Activated naive CD4-positive, alpha-beta T cell treated with anti-CD3 and anti-CD28 coated beads for 36 hours (primary cell): ENCODE data around the gene GPR55. TPM values are rescaled to one million over a fixed set of nuclear protein-coding genes. Genes with fewer than 3 reads are reported as not detected.

ENCODE experiments used
- CTCF ChIA-PET: fragments of 350-600 bp; sonication (Branson Sonifier 250); formaldehyde crosslinking; loops from one replicate; lab custom pipeline; 2021; ENCODE audit warnings: antibody characterized with exemption; lab: Charles Lee
- DNase-seq: peaks from one replicate; pipeline ENCODE4 v3.0.0-alpha.2; 2020
- H3K27ac Mint-ChIP-seq: one replicate; pipeline ENCODE4 v1.8.0; 2021; ENCODE audit warnings: mild to moderate bottlenecking, mixed read lengths
- H3K27me3 Mint-ChIP-seq: one replicate; pipeline ENCODE4 v1.8.0; 2021; ENCODE audit warnings: low read depth, mixed read lengths
- H3K36me3 Mint-ChIP-seq: one replicate; pipeline ENCODE4 v1.8.0; 2021; ENCODE audit warnings: low read depth, mixed read lengths
- H3K4me1 Mint-ChIP-seq: one replicate; pipeline ENCODE4 v1.8.0; 2021; ENCODE audit warnings: low read depth, mixed read lengths
- H3K4me3 Mint-ChIP-seq: one replicate; pipeline ENCODE4 v1.8.0; 2021; ENCODE audit warnings: mild to moderate bottlenecking, moderate library complexity, mixed read lengths
- H3K9me3 Mint-ChIP-seq: one replicate; pipeline ENCODE4 v1.8.0; 2021; ENCODE audit warnings: mixed read lengths
- intact Hi-C: fragments of 100-400 bp; cut with micrococcal nuclease; formaldehyde crosslinking; loops from one replicate; pipeline ENCODE4 v1.15.1; 2023
- total RNA-seq, 2 experiments: library from RNA; stranded (reverse); gene quantifications; one replicate each; pipeline ENCODE4 v1.2.3, GENCODE V29; 2021

The GPR55 gene
- total RNA-seq, 2 experiments from 2014 or later = 0.35 to 0.43 TPM

GRCh38 chr2:230930149-230930780 is 5.2 kb upstream of the GPR55 start:
- no peaks in the 10 kb centered on the region for H3K36me3 Mint-ChIP-seq
- peaks cover 15% of the 10 kb centered on the region for H3K4me1 Mint-ChIP-seq
- peaks cover 4% of the 10 kb centered on the region for H3K27me3 Mint-ChIP-seq
- CTCF ChIA-PET = no interaction called here
- H3K9me3 Mint-ChIP-seq = no peaks in the 10 kb centered on the region
- no peak overlapping the region for H3K27ac Mint-ChIP-seq
- no peak for DNase-seq
- no peak overlapping the region for H3K4me3 Mint-ChIP-seq
- intact Hi-C loops = no loop called here

DNA sequence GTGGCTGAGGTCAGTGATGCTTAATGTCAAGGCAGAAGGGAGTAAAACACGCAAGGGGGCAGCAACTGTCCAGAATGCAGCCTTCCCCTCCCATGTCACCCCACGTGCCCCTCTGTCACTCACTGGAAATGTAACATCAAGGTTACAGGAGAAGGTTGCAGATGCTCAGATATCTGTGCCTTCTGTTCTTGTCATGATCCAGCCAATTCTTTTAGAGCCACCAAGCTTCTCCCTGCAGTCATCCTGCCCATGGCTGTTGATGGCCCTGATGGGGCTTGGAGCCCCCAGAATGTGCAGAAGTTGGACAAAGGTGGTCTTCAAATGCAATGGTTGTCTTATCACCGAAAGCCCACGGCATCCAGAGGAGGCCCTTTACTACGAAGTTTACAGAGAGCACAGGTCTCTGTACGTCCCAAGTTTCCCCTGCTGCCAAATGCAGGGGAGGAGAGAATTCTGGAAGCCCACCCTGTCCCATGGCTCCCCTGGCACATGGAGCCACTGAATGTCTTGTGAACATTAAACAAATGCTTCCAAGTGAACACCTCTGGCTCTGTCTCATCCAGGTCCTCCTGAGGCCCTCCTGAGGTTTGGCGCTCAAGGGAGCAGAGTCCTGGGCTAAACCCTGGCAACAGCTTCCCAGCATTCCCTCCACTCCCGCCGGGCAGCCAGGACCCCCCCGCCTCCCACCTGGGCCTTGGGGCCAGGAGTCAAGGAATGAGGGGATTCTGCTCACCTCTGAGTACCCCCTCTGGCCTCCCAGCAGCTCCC is 4.5 kb upstream of the GPR55 start:
- no peak for DNase-seq
- H3K9me3 Mint-ChIP-seq = no peaks in the 10 kb centered on the region
- no peak overlapping the region for H3K27ac Mint-ChIP-seq
- CTCF ChIA-PET = no interaction called here
- H3K36me3 Mint-ChIP-seq = no peaks in the 10 kb centered on the region
- H3K4me3 Mint-ChIP-seq = no peak overlapping the region
- peaks cover 4% of the 10 kb centered on the region for H3K27me3 Mint-ChIP-seq
- intact Hi-C loops = no loop called here
- H3K4me1 Mint-ChIP-seq = peaks cover 22% of the 10 kb centered on the region

GRCh38 chr2:230928701-230929380 is 3.8 kb upstream of the GPR55 start:
- DNase-seq = no peak
- intact Hi-C loops = no loop called here

DNA sequence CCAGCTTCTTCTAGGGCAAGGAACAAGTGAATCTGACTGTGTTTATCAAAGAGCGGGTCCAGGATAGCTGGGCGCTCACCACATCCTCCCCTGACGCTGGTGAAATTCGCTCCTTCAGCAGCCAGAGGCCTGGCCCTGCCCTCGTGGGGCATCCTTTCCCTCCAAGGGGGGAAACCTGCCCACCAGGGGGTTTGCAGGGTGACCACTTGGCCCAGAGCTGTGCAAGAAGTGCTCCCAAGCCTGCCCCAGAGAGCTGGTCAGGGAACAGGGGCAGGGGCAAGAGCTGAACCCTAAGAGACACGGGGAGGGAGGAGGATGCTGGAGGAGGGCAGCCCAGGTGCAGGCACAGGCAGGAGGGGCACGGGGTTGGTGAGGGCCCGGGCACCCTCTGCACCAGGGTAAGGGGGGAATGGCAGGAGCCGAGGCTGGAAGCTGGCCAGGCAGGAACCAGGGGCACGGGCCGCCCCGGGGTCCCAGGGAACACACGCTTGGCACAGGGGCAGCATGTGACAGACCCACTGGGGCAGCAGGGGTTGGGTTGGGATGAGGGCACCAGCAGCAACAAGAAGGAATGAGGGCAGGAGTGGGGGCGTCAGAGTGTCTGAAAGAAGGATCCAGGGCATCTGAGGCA is 2.8 kb upstream of the GPR55 start:
- Mint-ChIP-seq H3K27me3 (peaks cover 6% of the 10 kb centered on the region), H3K4me3 (no peak overlapping the region), H3K4me1 (peaks cover 38% of the 10 kb centered on the region), H3K36me3 (no peaks in the 10 kb centered on the region), H3K9me3 (no peaks in the 10 kb centered on the region), H3K27ac (no peak overlapping the region)
- intact Hi-C loops = no loop called here
- CTCF ChIA-PET = interaction anchor here (0.6 to 1.7 kb wide), 7 partner anchors 36 to 951 kb away, joined by 3 to 8 read pairs (median 3); no protein-coding TSS in a partner anchor
- DNase-seq = no peak

More at GRCh38 chr2:230928701-230929380, 3.8 kb upstream of the GPR55 start:
- no peaks in the 10 kb centered on the region for H3K36me3 Mint-ChIP-seq
- CTCF ChIA-PET = interaction anchor here (1.0 to 1.7 kb wide), 2 partner anchors 56 to 105 kb away, joined by 6 to 8 read pairs; no protein-coding TSS in a partner anchor
- H3K4me1 Mint-ChIP-seq = peaks cover 29% of the 10 kb centered on the region
- peaks cover 5% of the 10 kb centered on the region for H3K27me3 Mint-ChIP-seq
- no peaks in the 10 kb centered on the region for H3K9me3 Mint-ChIP-seq
- H3K27ac Mint-ChIP-seq = no peak overlapping the region
- no peak overlapping the region for H3K4me3 Mint-ChIP-seq

DNA sequence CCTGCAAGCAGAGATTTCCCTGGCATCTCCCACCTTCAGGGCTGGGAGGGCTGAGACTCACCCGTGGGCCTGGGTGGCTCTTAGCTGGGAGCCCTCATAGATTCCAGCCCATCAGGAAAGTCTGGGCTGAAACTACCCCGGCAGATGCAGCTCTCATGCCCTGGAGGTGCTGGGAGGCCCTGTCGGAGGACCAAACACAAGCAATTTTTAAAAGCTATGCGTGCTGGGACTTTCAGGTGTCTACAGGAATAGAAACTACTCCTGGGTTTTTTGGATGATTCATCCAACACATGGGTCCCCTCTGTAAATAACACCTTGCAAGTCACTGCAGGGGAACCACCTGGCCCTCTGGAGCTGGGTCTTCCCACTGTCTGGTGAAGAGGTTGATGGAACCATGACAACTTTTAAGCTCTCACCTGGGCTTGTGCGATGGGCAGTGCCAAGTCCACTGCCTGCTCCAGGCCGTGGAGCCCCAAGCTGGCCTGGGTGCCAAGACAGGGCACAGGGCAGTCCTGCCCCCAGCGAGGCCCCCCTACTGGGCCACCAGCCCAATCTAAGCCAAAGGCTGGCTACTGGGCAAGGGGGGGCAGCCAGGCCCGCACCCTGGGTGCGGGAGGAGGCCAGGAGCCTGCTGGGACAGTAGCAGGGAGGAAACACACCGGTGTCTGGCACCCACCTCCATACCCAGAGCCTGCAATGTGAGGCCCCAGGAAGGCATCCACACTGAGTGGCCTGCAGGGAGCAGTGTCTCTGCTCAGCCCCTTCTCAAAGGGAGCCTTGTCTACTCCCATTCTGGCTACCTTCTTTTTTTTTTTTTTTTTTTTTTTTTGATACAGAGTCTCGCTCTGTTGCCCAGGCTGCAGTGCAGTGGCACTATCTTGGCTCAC is 1.1 kb upstream of the GPR55 start:
- Mint-ChIP-seq H3K36me3 (no peaks in the 10 kb centered on the region), H3K4me3 (no peak overlapping the region), H3K27ac (peak overlapping the region; percentile 91), H3K9me3 (no peaks in the 10 kb centered on the region), H3K27me3 (peaks cover 2% of the 10 kb centered on the region), H3K4me1 (peaks cover 50% of the 10 kb centered on the region)
- peak; percentile 84 for DNase-seq
- intact Hi-C loops = loop anchor here (1.0 to 2.0 kb wide), 7 partner anchors 17 to 265 kb away; partner anchors contain the start of gene ITM2C
- CTCF ChIA-PET = interaction anchor here (0.8 to 2.8 kb wide), 12 partner anchors 13 to 127 kb away, joined by 3 to 19 read pairs (median 4); no protein-coding TSS in a partner anchor

DNA sequence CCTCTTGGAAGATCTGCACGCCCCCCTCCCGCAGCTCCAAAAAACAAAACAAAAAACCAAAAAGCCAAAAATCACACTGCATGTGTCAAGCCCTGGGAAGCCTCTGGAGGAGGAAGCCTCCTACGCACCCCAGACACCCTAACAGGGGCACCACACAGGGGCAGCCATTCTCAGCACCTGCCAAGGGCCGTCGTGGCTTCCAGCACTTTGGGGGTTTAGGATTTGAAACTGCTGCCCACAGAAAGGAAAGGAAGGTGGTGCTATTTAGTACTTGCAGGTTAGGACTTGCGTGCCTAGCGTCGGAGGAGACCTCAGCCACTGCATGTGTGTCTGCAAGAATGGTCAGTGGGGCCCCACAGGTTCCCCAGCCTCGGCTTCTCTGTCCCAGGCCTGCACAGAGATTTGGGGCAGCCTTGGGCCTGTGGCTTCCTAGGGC is 419 bp upstream of the GPR55 start:
- Mint-ChIP-seq H3K9me3 (no peaks in the 10 kb centered on the region), H3K4me1 (peaks cover 56% of the 10 kb centered on the region), H3K4me3 (peak overlapping the region; percentile 60), H3K27ac (peak overlapping the region; percentile 91), H3K27me3 (peaks cover 2% of the 10 kb centered on the region), H3K36me3 (no peaks in the 10 kb centered on the region)
- CTCF ChIA-PET = interaction anchor here (0.8 to 2.8 kb wide), 11 partner anchors 12 to 128 kb away, joined by 3 to 19 read pairs (median 5); no protein-coding TSS in a partner anchor
- peak; percentile 38 for DNase-seq
- intact Hi-C loops = loop anchor here (2.0 kb wide), 1 partner anchor 265 kb away; no protein-coding TSS in a partner anchor

- Mint-ChIP-seq H3K9me3 (no peaks in the 10 kb centered on the region), H3K4me3 (peak overlapping the region; percentile 60), H3K36me3 (no peaks in the 10 kb centered on the region), H3K27me3 (peaks cover 2% of the 10 kb centered on the region), H3K27ac (peak overlapping the region; percentile 91), H3K4me1 (peaks cover 67% of the 10 kb centered on the region)
- DNase-seq = no peak
- intact Hi-C loops = loop anchor here (1.0 to 5.0 kb wide), 3 partner anchors 19 to 263 kb away; partner anchors contain the start of gene PSMD1
- CTCF ChIA-PET = interaction anchor here (0.8 to 2.8 kb wide), 11 partner anchors 10 to 321 kb away, joined by 3 to 19 read pairs (median 4); no protein-coding TSS in a partner anchor
Measured at GRCh38 chr2:230924092-230924469, 961 bp downstream of the GPR55 start.

- Mint-ChIP-seq H3K9me3 (no peaks in the 10 kb centered on the region), H3K27me3 (peaks cover 2% of the 10 kb centered on the region), H3K4me1 (peaks cover 76% of the 10 kb centered on the region), H3K4me3 (no peak overlapping the region), H3K27ac (no peak overlapping the region), H3K36me3 (no peaks in the 10 kb centered on the region)
- peak; percentile 4 for DNase-seq
- CTCF ChIA-PET = interaction anchor here (1.3 to 1.9 kb wide), 4 partner anchors 9 to 61 kb away, joined by 3 to 13 read pairs (median 6); no protein-coding TSS in a partner anchor
- intact Hi-C loops = loop anchor here (5.0 kb wide), 1 partner anchor 134 kb away; the partner anchor contains the start of gene PSMD1
Measured at GRCh38 chr2:230922951-230923717, 1.9 kb downstream of the GPR55 start.

DNA sequence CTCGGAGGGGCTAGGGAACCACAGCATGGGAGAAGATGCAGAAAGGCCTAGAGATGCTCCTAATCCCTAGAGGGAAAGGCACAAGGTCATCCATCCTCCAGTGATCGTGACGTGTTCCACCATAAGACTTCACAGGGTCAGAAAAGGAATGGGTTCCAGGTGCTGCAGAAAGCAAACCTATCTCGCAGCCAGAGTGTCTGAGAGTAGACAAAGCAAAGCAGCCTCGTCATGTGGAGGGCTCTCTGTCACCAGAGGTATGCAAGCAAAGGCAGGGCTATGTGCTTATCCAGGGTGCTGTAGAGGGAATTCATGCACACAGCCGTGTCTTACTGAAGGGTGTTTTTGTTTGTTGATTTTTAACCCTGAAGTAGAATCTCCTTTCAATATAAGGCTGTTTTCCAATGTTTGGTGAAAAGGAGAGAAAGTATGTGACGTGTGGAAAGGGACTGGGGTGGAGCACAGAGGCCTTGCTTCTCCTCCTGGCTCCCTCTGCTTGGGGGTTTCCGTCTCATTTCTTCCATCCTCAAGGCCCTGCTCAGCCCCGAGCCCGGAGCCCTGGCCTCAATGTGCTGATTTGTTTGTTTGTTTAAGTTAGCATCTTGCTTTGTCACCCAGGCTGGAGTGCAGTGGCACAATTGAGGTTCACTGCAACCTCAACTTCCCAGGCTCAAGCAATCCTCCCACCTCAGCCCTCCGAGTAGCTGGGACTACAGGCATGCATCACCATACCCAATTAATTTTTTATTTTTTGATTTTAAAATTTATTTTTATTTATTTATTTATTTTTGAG is 3.0 kb downstream of the GPR55 start:
- Mint-ChIP-seq H3K4me1 (peaks cover 78% of the 10 kb centered on the region), H3K27me3 (peaks cover 2% of the 10 kb centered on the region), H3K36me3 (no peaks in the 10 kb centered on the region), H3K4me3 (no peak overlapping the region), H3K27ac (no peak overlapping the region), H3K9me3 (no peaks in the 10 kb centered on the region)
- DNase-seq = peak; percentile 3
- CTCF ChIA-PET = interaction anchor here (0.9 to 1.1 kb wide), 2 partner anchors 20 to 63 kb away, joined by 3 to 5 read pairs; no protein-coding TSS in a partner anchor
- intact Hi-C loops = loop anchor here (5.0 kb wide), 1 partner anchor 135 kb away; the partner anchor contains the start of gene PSMD1
